Endodermal cell (in vitro differentiated cells): ENCODE results near the gene PDCD2. TPM values are rescaled to one million over a fixed set of nuclear protein-coding genes. Genes with fewer than 3 reads are reported as not detected.

ENCODE experiments used
- DNase-seq: peaks from one replicate; pipeline ENCODE4 v3.0.0-alpha.2; 2017
- H3K27ac ChIP-seq: 2 replicates; pipeline ENCODE4 v1.5.1; 2013; ENCODE audit warnings: mild to moderate bottlenecking, low read depth, low read length, moderate library complexity
- H3K27me3 ChIP-seq: 2 replicates; pipeline ENCODE4 v1.6.1; 2013; ENCODE audit warnings: mild to moderate bottlenecking, low read length, moderate library complexity; ENCODE audit not compliant: insufficient read depth, control insufficient read depth, poor library complexity, severe bottlenecking
- H3K36me3 ChIP-seq: 2 replicates; pipeline ENCODE4 v1.7.0; 2013; ENCODE audit warnings: mild to moderate bottlenecking, low read length, moderate library complexity; ENCODE audit not compliant: control insufficient read depth, insufficient read depth
- H3K4me1 ChIP-seq: one replicate; pipeline ENCODE4 v1.7.0; 2013; ENCODE audit warnings: low read length; ENCODE audit not compliant: control insufficient read depth, insufficient read depth
- H3K4me3 ChIP-seq: 2 replicates; pipeline ENCODE4 v1.5.1; 2013; ENCODE audit warnings: mild to moderate bottlenecking, low read length, moderate library complexity
- H3K9ac ChIP-seq: 2 replicates; pipeline ENCODE4 v1.6.1; 2013; ENCODE audit warnings: mild to moderate bottlenecking, low read length, moderate library complexity; ENCODE audit not compliant: poor library complexity, severe bottlenecking; ENCODE audit errors: extremely low read depth
- H3K9me3 ChIP-seq: 2 replicates; pipeline ENCODE4 v1.6.1; 2013; ENCODE audit warnings: mild to moderate bottlenecking, low read length, moderate library complexity; ENCODE audit not compliant: control insufficient read depth
- H3K27ac Mint-ChIP-seq: 2 replicates; pipeline ENCODE4 v1.8.0; 2020; ENCODE audit warnings: mixed read lengths
- H3K27me3 Mint-ChIP-seq: 2 replicates; pipeline ENCODE4 v1.8.0; 2021; ENCODE audit warnings: mild to moderate bottlenecking, mixed read lengths; ENCODE audit not compliant: insufficient read depth
- H3K36me3 Mint-ChIP-seq: 2 replicates; pipeline ENCODE4 v1.8.0; 2020; ENCODE audit warnings: low read depth, mixed read lengths
- H3K4me1 Mint-ChIP-seq: 2 replicates; pipeline ENCODE4 v1.8.0; 2020; ENCODE audit warnings: mixed read lengths
- H3K4me3 Mint-ChIP-seq: 2 replicates; pipeline ENCODE4 v1.8.0; 2020; ENCODE audit warnings: mild to moderate bottlenecking, moderate library complexity, mixed read lengths
- H3K9me3 Mint-ChIP-seq: 2 replicates; pipeline ENCODE4 v1.8.0; 2020; ENCODE audit warnings: mild to moderate bottlenecking, mixed read lengths
- CTCF ChIP-seq: fragments of 200-600 bp; sonication (generic); conservative IDR thresholded peaks from 2 replicates; pipeline ENCODE4 v1.5.0; 2021; ENCODE audit warnings: antibody characterized with exemption, mild to moderate bottlenecking
- WGBS, 2 experiments: methylation state at CpG; one replicate each; pipeline versions ENCODE4 v1.1.5 to v1.1.7; 2013; ENCODE audit warnings: missing lambda C conversion rate in 2 of 2, mixed read lengths in 1 of 2; ENCODE audit not compliant: insufficient coverage in 1 of 2, insufficient read length in 1 of 2; 5-methylcytosine and 5-hydroxymethylcytosine counted together
- total RNA-seq, 2 donors: library from RNA; stranded (reverse); fragmentation: NEBNext Ultra II Directional in 1 of 2; extraction: Animal tissue kit (Norgen Biotek cat#: 25700) in 1 of 2; gene quantifications; 2 replicates in 1 of 2; 3 replicates in 1 of 2; pipeline ENCODE4 v1.2.1, GENCODE V29; 2021

The PDCD2 gene
- total RNA-seq, 2 donors from 2014 or later, result 72.2 to 72.7 TPM

GRCh38 chr6:170555305-170555704 is 29.1 kb downstream of the PDCD2 start:
- Mint-ChIP-seq H3K4me1 (peaks cover 11% of the 10 kb centered on the region), H3K27me3 (no peaks in the 10 kb centered on the region), H3K27ac (no peak overlapping the region), H3K4me3 (no peak overlapping the region), H3K9me3 (no peaks in the 10 kb centered on the region), H3K36me3 (peaks cover 19% of the 10 kb centered on the region)
- Histone ChIP-seq H3K9me3 (no peaks in the 10 kb centered on the region), H3K4me1 (no peaks in the 10 kb centered on the region), H3K27me3 (no peaks in the 10 kb centered on the region), H3K4me3 (peak overlapping the region; percentile 91), H3K9ac (peak overlapping the region; percentile 83), H3K27ac (no peak overlapping the region), H3K36me3 (peaks cover 29% of the 10 kb centered on the region)
- TF ChIP-seq CTCF, result no peak
- WGBS, 2 experiments, result 37 to 54% methylated on average over 2 to 3 of the region's 3 CpGs
- DNase-seq, result no peak

- Mint-ChIP-seq H3K27me3 (no peaks in the 10 kb centered on the region), H3K36me3 (peaks cover 20% of the 10 kb centered on the region), H3K4me3 (no peak overlapping the region), H3K27ac (no peak overlapping the region), H3K9me3 (no peaks in the 10 kb centered on the region), H3K4me1 (peaks cover 16% of the 10 kb centered on the region)
- WGBS, 2 experiments, result 5 to 7% methylated on average over 6 to 7 of the region's 7 CpGs
- H3K9me3 ChIP-seq, result no peaks in the 10 kb centered on the region
- H3K4me3 ChIP-seq, result peak overlapping the region; percentile 91
- no peaks in the 10 kb centered on the region for H3K4me1 ChIP-seq
- H3K27ac ChIP-seq, result peak overlapping the region; percentile 13
- no peak for TF ChIP-seq CTCF
- peak overlapping the region; percentile 83 for H3K9ac ChIP-seq
- peaks cover 29% of the 10 kb centered on the region for H3K36me3 ChIP-seq
- no peak for DNase-seq
- no peaks in the 10 kb centered on the region for H3K27me3 ChIP-seq
Observed at GRCh38 chr6:170554796-170555137, 29.7 kb downstream of the PDCD2 start.

DNA sequence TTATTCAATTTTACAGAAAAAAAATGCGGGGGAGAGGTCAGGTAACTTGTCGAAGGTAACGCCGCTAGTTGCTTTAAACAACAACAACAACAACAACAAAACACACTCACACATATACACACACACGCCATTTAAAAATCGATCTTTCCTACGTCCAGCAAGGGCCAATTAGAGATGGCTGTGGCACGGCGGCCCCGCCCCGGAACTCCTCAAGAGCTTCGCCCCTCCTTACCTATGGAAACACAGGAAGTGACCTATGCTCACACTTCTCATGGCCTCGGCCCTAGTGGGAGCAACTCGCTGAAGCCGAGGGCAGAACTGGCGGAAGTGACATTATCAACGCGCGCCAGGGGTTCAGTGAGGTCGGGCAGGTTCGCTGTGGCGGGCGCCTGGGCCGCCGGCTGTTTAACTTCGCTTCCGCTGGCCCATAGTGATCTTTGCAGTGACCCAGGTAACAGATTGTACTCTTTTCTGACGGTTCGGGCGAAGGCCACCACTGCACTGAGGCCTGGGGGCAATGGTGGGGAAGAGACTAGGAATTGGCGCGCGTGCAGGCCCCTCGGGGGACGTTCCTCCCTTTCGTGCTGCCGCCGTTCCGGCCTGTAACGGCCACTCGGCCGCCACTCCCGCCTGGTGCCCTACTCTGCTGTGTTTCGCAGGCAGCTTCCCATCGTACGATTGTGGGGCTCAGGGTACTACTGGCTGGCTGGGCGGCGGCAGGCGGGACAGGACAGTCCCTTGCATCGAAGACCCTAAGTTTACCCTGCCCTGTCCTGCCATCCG is 30.2 kb downstream of the PDCD2 start, which contains the start of gene TBP:
Gene TBP, plus strand, starts transcription at position 357 of the 783 bp plus-strand sequence. CDS start 2,661 bp downstream, outside the sequence.
- peak within 1 kb of the TSS; percentile 94 for H3K9ac ChIP-seq
- H3K27me3 Mint-ChIP-seq, result no peaks in the 10 kb centered on the region
- peak within 1 kb of the TSS; percentile 91 for H3K4me3 ChIP-seq
- H3K4me1 Mint-ChIP-seq, result peaks cover 16% of the 10 kb centered on the region
- WGBS, 2 experiments, result 0% methylated on average over 31 to 51 of the region's 51 CpGs
- no peaks in the 10 kb centered on the region for H3K9me3 Mint-ChIP-seq
- no peaks in the 10 kb centered on the region for H3K9me3 ChIP-seq
- peaks cover 20% of the 10 kb centered on the region for H3K36me3 Mint-ChIP-seq
- no peak within 1 kb of the TSS for H3K4me3 Mint-ChIP-seq
- no peak for TF ChIP-seq CTCF
- peak; percentile 99 for DNase-seq
- peak within 1 kb of the TSS; percentile 96 for H3K27ac ChIP-seq
- H3K27me3 ChIP-seq, result no peaks in the 10 kb centered on the region
- no peaks in the 10 kb centered on the region for H3K4me1 ChIP-seq
- H3K27ac Mint-ChIP-seq, result no peak within 1 kb of the TSS
- peaks cover 29% of the 10 kb centered on the region for H3K36me3 ChIP-seq
